Esophagus squamous epithelium (tissue), 5 donors: ENCODE results near the gene GGACT. TPM values are rescaled to one million over a fixed set of nuclear protein-coding genes. Genes with fewer than 3 reads are reported as not detected.

Source experiments
- DNase-seq: peaks from one replicate; lab custom pipeline; 2025; lab: John Stamatoyannopoulos, UW
- H3K27ac ChIP-seq, 4 donors: fragments of 200-600 bp; sonication (generic); one replicate each; pipeline ENCODE4 v1.5.1; 2016 to 2019; ENCODE audit warnings: mild to moderate bottlenecking in 1 of 4
- H3K27me3 ChIP-seq, 4 donors: fragments of 200-600 bp; sonication (generic); 1 replicate in 3 of 4; 2 replicates in 1 of 4; pipeline versions ENCODE4 v1.5.1 to v1.6.0; 2017 to 2021; ENCODE audit warnings: antibody characterized with exemption in 1 of 4
- H3K36me3 ChIP-seq, 3 donors: fragments of 200-600 bp; sonication (generic); one replicate each; pipeline ENCODE4 v1.5.1; 2016 to 2019
- H3K4me1 ChIP-seq, 3 donors: fragments of 200-600 bp; sonication (generic); one replicate each; pipeline ENCODE4 v1.5.1; 2017 to 2019
- H3K4me3 ChIP-seq, 4 donors: fragments of 200-600 bp; sonication (generic); 1 replicate in 3 of 4; 2 replicates in 1 of 4; pipeline ENCODE4 v1.5.1; 2016 to 2019; ENCODE audit warnings: mild to moderate bottlenecking in 2 of 4, moderate library complexity in 1 of 4
- H3K9me3 ChIP-seq, 3 donors: fragments of 200-600 bp; sonication (generic); one replicate each; pipeline ENCODE4 v1.5.1; 2016 to 2019
- CTCF ChIP-seq, 6 experiments: fragments of 450-650 bp in 4 of 6; fragments of 200-600 bp in 2 of 6; sonication (generic) in 2 of 6; IDR thresholded peaks; one replicate each; pipeline ENCODE4 v1.5.1; 2016 to 2019; ENCODE audit warnings: antibody characterized with exemption in 6 of 6, mild to moderate bottlenecking in 4 of 6, moderate library complexity in 4 of 6
- POLR2A ChIP-seq, 4 donors: fragments of 450-650 bp; IDR thresholded peaks; one replicate each; pipeline ENCODE4 v1.6.1; 2017; ENCODE audit warnings: antibody characterized with exemption in 4 of 4, mild to moderate bottlenecking in 4 of 4, moderate library complexity in 3 of 4
- WGBS, 2 donors: methylation state at CpG; one replicate each; pipeline ENCODE4 v1.1.5; 2018; 5-methylcytosine and 5-hydroxymethylcytosine counted together
- intact Hi-C: fragments of 100-400 bp; cut with DNase I; formaldehyde crosslinking; loops from one replicate; pipeline ENCODE4 v1.15.0; 2022
- total RNA-seq, 4 donors: library from RNA; depleted of rRNA; stranded (reverse); fragments of >200 nt; gene quantifications; one replicate each; pipeline ENCODE4 v1.1.0, GENCODE V29; 2016
- donor health status: DM: yes; HTN: yes; CAD: no.

The GGACT gene
- total RNA-seq, 4 donors from 2014 or later, result 0.75 to 5.1 (median 2.0) TPM

GRCh38 chr13:100596516-100596915 is 7.9 kb upstream of the GGACT start:
- intact Hi-C loops, result no loop called here
- H3K36me3 ChIP-seq, result no peaks in the 10 kb centered on the region
- no peak overlapping the region for H3K27ac ChIP-seq
- H3K4me1 ChIP-seq, result no peaks in the 10 kb centered on the region
- H3K4me3 ChIP-seq, result no peak overlapping the region
- H3K9me3 ChIP-seq, result no peaks in the 10 kb centered on the region
- no peak for DNase-seq
- no peaks in the 10 kb centered on the region for H3K27me3 ChIP-seq
- 42 to 85% methylated on average over 2 of the region's 2 CpGs for WGBS, 2 donors
- TF ChIP-seq CTCF (IDR thresholded peaks at IDR 0.05) (no peak), POLR2A (IDR thresholded peaks at IDR 0.05) (no peak)

GRCh38 chr13:100594731-100595130 is 6.1 kb upstream of the GGACT start:
- H3K9me3 ChIP-seq, result no peaks in the 10 kb centered on the region
- TF ChIP-seq POLR2A (IDR thresholded peaks at IDR 0.05) (no peak), CTCF (IDR thresholded peaks at IDR 0.05) (peak in 2 of 6 experiments; percentile 27 to 43)
- H3K4me3 ChIP-seq, result no peak overlapping the region
- H3K4me1 ChIP-seq, result no peaks in the 10 kb centered on the region
- H3K36me3 ChIP-seq, result no peaks in the 10 kb centered on the region
- DNase-seq, result no peak
- no peaks in the 10 kb centered on the region for H3K27me3 ChIP-seq
- WGBS, 2 donors, result 59 to 79% methylated on average over 4 of the region's 4 CpGs
- H3K27ac ChIP-seq, result no peak overlapping the region
- intact Hi-C loops, result no loop called here

- WGBS, 2 donors, result 85 to 91% methylated on average over 8 to 9 of the region's 9 CpGs
- no peaks in the 10 kb centered on the region for H3K9me3 ChIP-seq
- no peak overlapping the region for H3K4me3 ChIP-seq
- H3K27ac ChIP-seq, result no peak overlapping the region
- H3K27me3 ChIP-seq, result no peaks in the 10 kb centered on the region
- TF ChIP-seq POLR2A (IDR thresholded peaks at IDR 0.05), result no peak
- TF ChIP-seq CTCF (IDR thresholded peaks at IDR 0.05), result no peak
- H3K36me3 ChIP-seq, result no peaks in the 10 kb centered on the region
- H3K4me1 ChIP-seq, result peaks cover 0 to under 1% (median under 1%) of the 10 kb centered on the region in 3 donors
- DNase-seq, result no peak
- intact Hi-C loops, result no loop called here
Measured at GRCh38 chr13:100594255-100594654, 5.7 kb upstream of the GGACT start.

GRCh38 chr13:100589178-100589725 is 663 bp upstream of the GGACT start:
- H3K27ac ChIP-seq, result peak overlapping the region in 1 of 4 donors; percentile 87
- intact Hi-C loops, result no loop called here
- peak overlapping the region in 2 of 4 donors; percentile 86 to 92 for H3K4me3 ChIP-seq
- TF ChIP-seq POLR2A (IDR thresholded peaks at IDR 0.05) (no peak), CTCF (IDR thresholded peaks at IDR 0.05) (no peak)
- no peaks in the 10 kb centered on the region for H3K36me3 ChIP-seq
- WGBS, 2 donors, result 64 to 67% methylated on average over 6 of the region's 6 CpGs
- DNase-seq, result no peak
- no peaks in the 10 kb centered on the region for H3K9me3 ChIP-seq
- no peaks in the 10 kb centered on the region for H3K27me3 ChIP-seq
- H3K4me1 ChIP-seq, result peaks cover 7 to 16% (median 9%) of the 10 kb centered on the region in 3 donors

GRCh38 chr13:100584896-100585295 is 3.7 kb downstream of the GGACT start:
- no peaks in the 10 kb centered on the region for H3K9me3 ChIP-seq
- H3K4me3 ChIP-seq, result no peak overlapping the region
- intact Hi-C loops, result no loop called here
- TF ChIP-seq POLR2A (IDR thresholded peaks at IDR 0.05) (no peak), CTCF (IDR thresholded peaks at IDR 0.05) (no peak)
- H3K27ac ChIP-seq, result no peak overlapping the region
- DNase-seq, result no peak
- peaks cover 7 to 16% (median 9%) of the 10 kb centered on the region in 3 donors for H3K4me1 ChIP-seq
- 42 to 50% methylated on average over 5 of the region's 5 CpGs for WGBS, 2 donors
- H3K27me3 ChIP-seq, result no peaks in the 10 kb centered on the region
- H3K36me3 ChIP-seq, result peaks cover 0 to 14% (median 0%) of the 10 kb centered on the region in 3 donors
